A549 (cell line): ENCODE measurements around the gene SEMA4D. TPM values are rescaled to one million over a fixed set of nuclear protein-coding genes. Genes with fewer than 3 reads are reported as not detected.

ENCODE experiments used
- ATAC-seq, 2 experiments: fragments of 200-7000 bp in 1 of 2; fragments of >200 bp in 1 of 2; cut with Nextera tagmentation in 1 of 2; cut with Tn5 transposase in 1 of 2; 3 replicates each; pipeline versions ENCODE4 v1.8.0 to v1.9.1; 2018 to 2020; ENCODE audit warnings: mild to moderate bottlenecking in 1 of 2, moderate library complexity in 1 of 2
- CTCF ChIA-PET: fragments of 300-600 bp; sonication (Branson Sonifier 250); formaldehyde crosslinking; extraction: SDS; loops from one replicate; lab custom pipeline; 2021; ENCODE audit warnings: antibody characterized with exemption, inconsistent platforms; lab: Yijun Ruan, JAX
- POLR2A ChIA-PET: fragments of 350-600 bp; formaldehyde crosslinking; extraction: SDS; loops from one replicate; lab custom pipeline; 2021; ENCODE audit warnings: antibody characterized with exemption, inconsistent platforms; lab: Yijun Ruan, JAX
- DNase-seq, 2 experiments: peaks; one replicate each; pipeline versions ENCODE4 v3.0.0 to v3.0.0-alpha.2; 2011 to 2016; ENCODE audit warnings: low read depth in 1 of 2, low spot score in 1 of 2
- FAIRE-seq: peaks from 2 replicates; lab custom pipeline; 2011; peaks lifted over from hg19 to GRCh38; lab: Jason Lieb, UNC
- H3K27ac ChIP-seq, 2 experiments: fragments of >200 bp; sonication (Bioruptor Twin); formaldehyde crosslinking; 3 replicates each; pipeline ENCODE4 v1.5.1; 2016 to 2017
- H3K4me1 ChIP-seq: fragments of >200 bp; sonication (Bioruptor Twin); formaldehyde crosslinking; 3 replicates; pipeline ENCODE4 v1.6.1; 2016
- H3K4me2 ChIP-seq: fragments of >200 bp; sonication (Bioruptor Twin); formaldehyde crosslinking; 3 replicates; pipeline ENCODE4 v1.6.1; 2016
- H3K4me3 ChIP-seq: fragments of >200 bp; sonication (Bioruptor Twin); formaldehyde crosslinking; 3 replicates; pipeline ENCODE4 v1.5.1; 2016
- H3K9me3 ChIP-seq: fragments of >200 bp; sonication (Bioruptor Twin); formaldehyde crosslinking; 3 replicates; pipeline ENCODE4 v1.6.1; 2016
- ATOH8 ChIP-seq: fragments of 250-450 bp; sonication (Bioruptor Pico); IDR thresholded peaks from 2 replicates; pipeline ENCODE4 v1.5.0; 2020; ENCODE audit warnings: low read depth, mild to moderate bottlenecking, moderate library complexity
- BHLHE40 ChIP-seq: IDR thresholded peaks from 2 replicates; pipeline ENCODE4 v1.6.1; 2012; ENCODE audit warnings: low read depth, low read length, inconsistent platforms
- CEBPB ChIP-seq, 2 experiments: fragments of >200 bp in 1 of 2; sonication (Bioruptor Twin) in 1 of 2; formaldehyde crosslinking in 1 of 2; IDR thresholded peaks; 2 replicates each; pipeline ENCODE4 v1.6.1; 2012 to 2016
- CHD2 ChIP-seq: fragments of 150-350 bp; IDR thresholded peaks from 2 replicates; pipeline ENCODE4 v1.6.1; 2014; ENCODE audit warnings: low read length; ENCODE audit not compliant: partially characterized antibody
- CTCF ChIP-seq: fragments of >200 bp; sonication (Bioruptor Twin); formaldehyde crosslinking; IDR thresholded peaks from 3 replicates; pipeline ENCODE4 v1.5.1; 2016
- EHF ChIP-seq: fragments of 250-450 bp; sonication (Bioruptor Pico); IDR thresholded peaks from 2 replicates; pipeline ENCODE4 v1.5.0; 2020; ENCODE audit warnings: mild to moderate bottlenecking
- EHMT2 ChIP-seq: fragments of 200-600 bp; sonication (generic); IDR thresholded peaks from 2 replicates; pipeline ENCODE4 v1.6.1; 2016; ENCODE audit warnings: antibody characterized with exemption, low read depth, mild to moderate bottlenecking, moderate library complexity
- ELK1 ChIP-seq: fragments of 150-350 bp; IDR thresholded peaks from 2 replicates; pipeline ENCODE4 v1.6.1; 2014; ENCODE audit warnings: low read depth, mild to moderate bottlenecking, low read length
- ESRRA ChIP-seq: fragments of 150-350 bp; IDR thresholded peaks from 2 replicates; pipeline ENCODE4 v1.6.1; 2014; ENCODE audit warnings: mild to moderate bottlenecking, low read length, borderline replicate concordance
- FOSL2 ChIP-seq, 2 experiments: fragments of 450-650 bp in 1 of 2; fragments of >200 bp in 1 of 2; sonication (Bioruptor Twin) in 1 of 2; formaldehyde crosslinking; IDR thresholded peaks; 2 replicates each; pipeline versions ENCODE4 v1.5.0 to v1.6.1; 2016 to 2020; ENCODE audit warnings: mild to moderate bottlenecking in 1 of 2, moderate library complexity in 1 of 2
- GATA3 ChIP-seq: IDR thresholded peaks from 2 replicates; pipeline ENCODE4 v1.6.1; 2012; ENCODE audit warnings: borderline replicate concordance
- HMGXB4 ChIP-seq: fragments of 250-450 bp; sonication (Bioruptor Pico); IDR thresholded peaks from 2 replicates; pipeline ENCODE4 v1.5.0; 2021; ENCODE audit warnings: mild to moderate bottlenecking, moderate library complexity, borderline replicate concordance
- HOXB13 ChIP-seq: fragments of 250-450 bp; sonication (Bioruptor Pico); IDR thresholded peaks from 2 replicates; pipeline ENCODE4 v1.5.0; 2020; ENCODE audit warnings: low read depth, mild to moderate bottlenecking, moderate library complexity
- JUN ChIP-seq, 2 experiments: fragments of >200 bp; sonication (Bioruptor Twin); formaldehyde crosslinking; IDR thresholded peaks; 2 replicates in 1 of 2; 3 replicates in 1 of 2; pipeline ENCODE4 v1.6.1; 2016 to 2017
- NR3C1 ChIP-seq: fragments of >200 bp; sonication (Bioruptor Twin); formaldehyde crosslinking; IDR thresholded peaks from 3 replicates; pipeline ENCODE4 v1.6.1; 2017
- PBX3 ChIP-seq: IDR thresholded peaks from 2 replicates; pipeline ENCODE4 v1.6.1; 2012
- RCOR1 ChIP-seq: fragments of 150-350 bp; IDR thresholded peaks from 2 replicates; pipeline ENCODE4 v1.6.1; 2014; ENCODE audit warnings: antibody characterized with exemption, low read length, low read depth
- RNF2 ChIP-seq: fragments of 200-600 bp; sonication (generic); IDR thresholded peaks from 2 replicates; pipeline ENCODE4 v1.6.1; 2016; ENCODE audit warnings: low read depth, mild to moderate bottlenecking, antibody characterized with exemption, moderate library complexity, borderline replicate concordance
- USF2 ChIP-seq: fragments of 450-650 bp; IDR thresholded peaks from 2 replicates; pipeline ENCODE4 v1.6.1; 2014; ENCODE audit warnings: antibody characterized with exemption
- ZC3H11A ChIP-seq: fragments of 450-650 bp; IDR thresholded peaks from 2 replicates; pipeline ENCODE4 v1.6.1; 2014; ENCODE audit warnings: antibody characterized with exemption, mild to moderate bottlenecking
- ZNF302 ChIP-seq: fragments of 250-450 bp; sonication (Bioruptor Pico); IDR thresholded peaks from 2 replicates; pipeline ENCODE4 v1.9.0; 2021; ENCODE audit warnings: inconsistent platforms, mild to moderate bottlenecking, moderate library complexity
- ZSCAN20 ChIP-seq: fragments of 250-450 bp; sonication (Bioruptor Pico); IDR thresholded peaks from 2 replicates; pipeline ENCODE4 v1.8.0; 2022; ENCODE audit warnings: mild to moderate bottlenecking, moderate library complexity
- WGBS: methylation state at CpG from one replicate; pipeline ENCODE4 v1.1.6; 2017; ENCODE audit errors: missing lambda C conversion rate; 5-methylcytosine and 5-hydroxymethylcytosine counted together
- polyA plus RNA-seq, 4 experiments: library from polyadenylated mRNA; depleted of rRNA in 3 of 4; stranded (reverse); fragments of >200 nt; fragmentation: RNase III in 1 of 4; extraction: RNeasy Plus Mini Kit Qiagen cat#74134 plus additional on column Dnase treatment in 1 of 4; gene quantifications; 2 replicates in 3 of 4; 3 replicates in 1 of 4; pipeline ENCODE4 v1.2.3, GENCODE V29; 2011 to 2017

Gene SEMA4D
- polyA plus RNA-seq, 2 of the 4 experiments (the other 2 are of a cell fraction): 5.3 to 7.2 TPM

GRCh38 chr9:89470224-89470839, 27.6 kb downstream of the SEMA4D start:
- CTCF ChIA-PET: interaction anchor here (1.3 kb wide), 1 partner anchor 79 kb away, joined by 3 read pairs; no protein-coding TSS in a partner anchor
- Histone ChIP-seq H3K9me3 (no peaks in the 10 kb centered on the region), H3K4me1 (0 out of 3 replicates have a peak, but pooled peaks cover 4% of the 10 kb centered on the region), H3K27ac (no peak overlapping the region), H3K4me3 (no peak overlapping the region), H3K4me2 (no peak overlapping the region)
- no peak for TF ChIP-seq CHD2
- no peak for TF ChIP-seq EHF (CRISPR knock-in tag)
- TF ChIP-seq HMGXB4 (CRISPR knock-in tag): no peak
- no peak for TF ChIP-seq RNF2
- no peak for TF ChIP-seq ZC3H11A
- TF ChIP-seq USF2: no peak
- no peak for TF ChIP-seq ESRRA
- TF ChIP-seq FOSL2 (IDR thresholded peaks at IDR 0.05): no peak
- no peak for TF ChIP-seq FOSL2 (CRISPR knock-in tag; IDR thresholded peaks at IDR 0.05)
- TF ChIP-seq ELK1: no peak
- no peak for TF ChIP-seq ZNF302 (CRISPR knock-in tag)
- TF ChIP-seq ATOH8: no peak
- TF ChIP-seq ZSCAN20 (CRISPR knock-in tag): no peak
- TF ChIP-seq PBX3: no peak
- TF ChIP-seq EHMT2: no peak
- no peak for FAIRE-seq
- no peak for ATAC-seq
- 82% methylated on average over 6 of the region's 6 CpGs for WGBS
- DNase-seq: no peak
- POLR2A ChIA-PET: no interaction called here

- H3K4me3 ChIP-seq: no peak overlapping the region
These were observed 28.9 kb downstream of the SEMA4D start for GRCh38 chr9:89469003-89469402.

More at GRCh38 chr9:89469003-89469402, 28.9 kb downstream of the SEMA4D start:
- ChIA-PET POLR2A (no interaction called here), CTCF (no interaction called here)
- Histone ChIP-seq H3K9me3 (no peaks in the 10 kb centered on the region), H3K4me2 (no peak overlapping the region), H3K4me1 (0 out of 3 replicates have a peak, but pooled peaks cover 1% of the 10 kb centered on the region), H3K27ac (no peak overlapping the region)
- FAIRE-seq: no peak
- DNase-seq: no peak
- ATAC-seq: no peak
- WGBS: 50% methylated on average over 1 of the region's 1 CpG
- no peak for TF ChIP-seq CEBPB (IDR thresholded peaks at IDR 0.05)
- TF ChIP-seq GATA3: no peak
- no peak for TF ChIP-seq HOXB13
- TF ChIP-seq JUN (IDR thresholded peaks at IDR 0.05): no peak
- no peak for TF ChIP-seq NR3C1
- TF ChIP-seq BHLHE40: no peak
- no peak for TF ChIP-seq RCOR1
- TF ChIP-seq CTCF: no peak
- no peak for TF ChIP-seq EHMT2
- no peak for TF ChIP-seq HMGXB4 (CRISPR knock-in tag)
